Esophagus squamous epithelium (tissue), 5 donors: ENCODE results near the gene A4GNT. TPM values are rescaled to one million over a fixed set of nuclear protein-coding genes. Genes with fewer than 3 reads are reported as not detected.
A peak's percentile ranks its signal among the peaks of the same experiment; 100 is the strongest.
"Not testable (repeated sequence)": the region's sequence is repeated elsewhere in the genome, so short reads cannot be mapped to it uniquely, and the experiment has no call there.

Experiments
- DNase-seq: peaks from one replicate; lab custom pipeline; 2025; lab: John Stamatoyannopoulos, UW
- H3K27ac ChIP-seq, 4 donors: fragments of 200-600 bp; sonication (generic); one replicate each; pipeline ENCODE4 v1.5.1; 2016 to 2019; ENCODE audit warnings: mild to moderate bottlenecking in 1 of 4
- H3K27me3 ChIP-seq, 4 donors: fragments of 200-600 bp; sonication (generic); 1 replicate in 3 of 4; 2 replicates in 1 of 4; pipeline versions ENCODE4 v1.5.1 to v1.6.0; 2017 to 2021; ENCODE audit warnings: antibody characterized with exemption in 1 of 4
- H3K36me3 ChIP-seq, 3 donors: fragments of 200-600 bp; sonication (generic); one replicate each; pipeline ENCODE4 v1.5.1; 2016 to 2019
- H3K4me1 ChIP-seq, 3 donors: fragments of 200-600 bp; sonication (generic); one replicate each; pipeline ENCODE4 v1.5.1; 2017 to 2019
- H3K4me3 ChIP-seq, 4 donors: fragments of 200-600 bp; sonication (generic); 1 replicate in 3 of 4; 2 replicates in 1 of 4; pipeline ENCODE4 v1.5.1; 2016 to 2019; ENCODE audit warnings: mild to moderate bottlenecking in 2 of 4, moderate library complexity in 1 of 4
- H3K9me3 ChIP-seq, 3 donors: fragments of 200-600 bp; sonication (generic); one replicate each; pipeline ENCODE4 v1.5.1; 2016 to 2019
- CTCF ChIP-seq, 6 experiments: fragments of 450-650 bp in 4 of 6; fragments of 200-600 bp in 2 of 6; sonication (generic) in 2 of 6; IDR thresholded peaks; one replicate each; pipeline ENCODE4 v1.5.1; 2016 to 2019; ENCODE audit warnings: antibody characterized with exemption in 6 of 6, mild to moderate bottlenecking in 4 of 6, moderate library complexity in 4 of 6
- POLR2A ChIP-seq, 4 donors: fragments of 450-650 bp; IDR thresholded peaks; one replicate each; pipeline ENCODE4 v1.6.1; 2017; ENCODE audit warnings: antibody characterized with exemption in 4 of 4, mild to moderate bottlenecking in 4 of 4, moderate library complexity in 3 of 4
- WGBS, 2 donors: methylation state at CpG; one replicate each; pipeline ENCODE4 v1.1.5; 2018; 5-methylcytosine and 5-hydroxymethylcytosine counted together
- intact Hi-C: fragments of 100-400 bp; cut with DNase I; formaldehyde crosslinking; loops from one replicate; pipeline ENCODE4 v1.15.0; 2022
- total RNA-seq, 4 donors: library from RNA; depleted of rRNA; stranded (reverse); fragments of >200 nt; gene quantifications; one replicate each; pipeline ENCODE4 v1.1.0, GENCODE V29; 2016
- donor health status: DM: yes; HTN: yes; CAD: no.

Gene A4GNT
- total RNA-seq, 4 donors from 2014 or later = not detected

GRCh38 chr3:138099417-138099816, 32.8 kb downstream of the A4GNT start:
- Histone ChIP-seq H3K27ac (no peak overlapping the region), H3K4me1 (no peaks in the 10 kb centered on the region), H3K36me3 (peaks cover 0 to 54% (median 5%) of the 10 kb centered on the region in 3 donors), H3K4me3 (no peak overlapping the region), H3K27me3 (no peaks in the 10 kb centered on the region), H3K9me3 (no peaks in the 10 kb centered on the region)
- intact Hi-C loops = no loop called here
- DNase-seq = no peak
- TF ChIP-seq POLR2A (IDR thresholded peaks at IDR 0.05) (no peak), CTCF (IDR thresholded peaks at IDR 0.05) (no peak)

GRCh38 chr3:138097192-138098172, 34.7 kb downstream of the A4GNT start:
- intact Hi-C loops = no loop called here
- H3K27ac ChIP-seq = no peak overlapping the region
- peaks cover 0 to 58% (median 0%) of the 10 kb centered on the region in 3 donors for H3K36me3 ChIP-seq
- TF ChIP-seq POLR2A (IDR thresholded peaks at IDR 0.05) (no peak), CTCF (IDR thresholded peaks at IDR 0.05) (peak in 1 of 6 experiments; percentile 22)
- DNase-seq = no peak
- H3K9me3 ChIP-seq = no peaks in the 10 kb centered on the region
- H3K4me3 ChIP-seq = no peak overlapping the region
- no peaks in the 10 kb centered on the region for H3K4me1 ChIP-seq
- WGBS, 2 donors = 77 to 82% methylated on average over 8 to 12 of the region's 12 CpGs
- no peaks in the 10 kb centered on the region for H3K27me3 ChIP-seq

- Histone ChIP-seq H3K27ac (no peak overlapping the region), H3K4me1 (no peaks in the 10 kb centered on the region), H3K9me3 (no peaks in the 10 kb centered on the region), H3K27me3 (no peaks in the 10 kb centered on the region), H3K4me3 (no peak overlapping the region), H3K36me3 (peaks cover 0 to 50% (median 0%) of the 10 kb centered on the region in 3 donors)
- 44 to 46% methylated on average over 2 of the region's 2 CpGs for WGBS, 2 donors
- no peak for TF ChIP-seq POLR2A (IDR thresholded peaks at IDR 0.05)
- TF ChIP-seq CTCF (IDR thresholded peaks at IDR 0.05) = no peak
- intact Hi-C loops = no loop called here
- no peak for DNase-seq
Measured at GRCh38 chr3:138093721-138094120, 38.5 kb downstream of the A4GNT start.

- intact Hi-C loops = no loop called here
- Histone ChIP-seq H3K4me3 (no peak overlapping the region), H3K4me1 (no peaks in the 10 kb centered on the region), H3K36me3 (peaks cover 0 to 58% (median 0%) of the 10 kb centered on the region in 3 donors), H3K9me3 (no peaks in the 10 kb centered on the region), H3K27me3 (no peaks in the 10 kb centered on the region), H3K27ac (no peak overlapping the region)
- 69 to 74% methylated on average over 2 of the region's 2 CpGs for WGBS, 2 donors
- DNase-seq = no peak
- TF ChIP-seq CTCF (IDR thresholded peaks at IDR 0.05) (no peak), POLR2A (IDR thresholded peaks at IDR 0.05) (no peak)
Measured at GRCh38 chr3:138092023-138092422, 40.2 kb downstream of the A4GNT start.

- Histone ChIP-seq H3K4me3 (no peak overlapping the region), H3K27ac (no peak overlapping the region), H3K4me1 (no peaks in the 10 kb centered on the region), H3K27me3 (no peaks in the 10 kb centered on the region), H3K9me3 (no peaks in the 10 kb centered on the region), H3K36me3 (peaks cover 0 to 65% (median 0%) of the 10 kb centered on the region in 3 donors)
- TF ChIP-seq CTCF (IDR thresholded peaks at IDR 0.05) = no peak
- no peak for TF ChIP-seq POLR2A (IDR thresholded peaks at IDR 0.05)
- WGBS, 2 donors = 75 to 82% methylated on average over 3 of the region's 3 CpGs
- no peak for DNase-seq
- intact Hi-C loops = no loop called here
Measured at GRCh38 chr3:138089091-138089490, 43.1 kb downstream of the A4GNT start.

- 100% methylated on average over 1 of the region's 3 CpGs for WGBS, 2 donors
- H3K4me1 ChIP-seq, intact Hi-C loops, H3K4me3 ChIP-seq, H3K27ac ChIP-seq, H3K9me3 ChIP-seq, H3K27me3 ChIP-seq, DNase-seq: not testable (repeated sequence)
- H3K36me3 ChIP-seq = peaks cover 0 to 54% (median 0%) of the 10 kb centered on the region in 3 donors
Measured at GRCh38 chr3:138085745-138086144, 46.4 kb downstream of the A4GNT start.
